HepG2 (cell line): ENCODE measurements around the gene CAPS. TPM values are rescaled to one million over a fixed set of nuclear protein-coding genes. Genes with fewer than 3 reads are reported as not detected.

ENCODE experiments used
- CBX5 ChIP-seq: sonication (generic); formaldehyde crosslinking; IDR thresholded peaks from 2 replicates; pipeline ENCODE4 v1.4.0; 2020; ENCODE audit warnings: missing genetic modification reagents, borderline replicate concordance
- EED ChIP-seq: sonication (generic); formaldehyde crosslinking; IDR thresholded peaks from 2 replicates; pipeline ENCODE4 v1.5.0; 2020; ENCODE audit warnings: mild to moderate bottlenecking, missing genetic modification reagents
- GLI4 ChIP-seq: sonication (generic); formaldehyde crosslinking; IDR thresholded peaks from 2 replicates; pipeline ENCODE4 v1.5.1; 2020; ENCODE audit warnings: missing genetic modification reagents, mild to moderate bottlenecking, moderate library complexity, borderline replicate concordance
- MLLT10 ChIP-seq: sonication (generic); formaldehyde crosslinking; IDR thresholded peaks from 2 replicates; pipeline ENCODE4 v1.4.0; 2020; ENCODE audit warnings: missing genetic modification reagents
- PBX2 ChIP-seq: IDR thresholded peaks from 2 replicates; pipeline ENCODE4 v1.6.1; 2016; ENCODE audit warnings: control low read depth
- PITX1 ChIP-seq: sonication (generic); formaldehyde crosslinking; IDR thresholded peaks from 2 replicates; pipeline ENCODE4 v1.5.1; 2020; ENCODE audit warnings: mild to moderate bottlenecking, missing genetic modification reagents
- POLR2G ChIP-seq: fragments of 200-400 bp; formaldehyde crosslinking; IDR thresholded peaks from 2 replicates; pipeline ENCODE4 v1.6.1; 2018; ENCODE audit warnings: mild to moderate bottlenecking, low read depth, low read length, moderate library complexity
- RFX1 ChIP-seq: fragments of 450-650 bp; IDR thresholded peaks from 2 replicates; pipeline ENCODE4 v1.6.1; 2017
- SATB2 ChIP-seq: sonication (generic); formaldehyde crosslinking; IDR thresholded peaks from 2 replicates; pipeline ENCODE4 v1.5.0; 2020; ENCODE audit warnings: missing genetic modification reagents
- TFDP1 ChIP-seq: IDR thresholded peaks from 2 replicates; pipeline ENCODE4 v1.6.1; 2016; ENCODE audit warnings: missing compliant biosample characterization, missing genetic modification reagents, borderline replicate concordance
- THAP11 ChIP-seq: IDR thresholded peaks from 2 replicates; pipeline ENCODE4 v1.6.1; 2016; ENCODE audit warnings: missing biosample characterization, missing genetic modification reagents
- TSC22D2 ChIP-seq: sonication (generic); formaldehyde crosslinking; IDR thresholded peaks from 2 replicates; pipeline ENCODE4 v1.5.1; 2020; ENCODE audit warnings: missing genetic modification reagents, mild to moderate bottlenecking, borderline replicate concordance
- ZBTB38 ChIP-seq: sonication (generic); formaldehyde crosslinking; IDR thresholded peaks from 2 replicates; pipeline ENCODE4 v1.5.1; 2020; ENCODE audit warnings: mild to moderate bottlenecking, missing genetic modification reagents
- ZFP91 ChIP-seq: sonication (generic); formaldehyde crosslinking; IDR thresholded peaks from 2 replicates; pipeline ENCODE4 v1.9.0; 2022; ENCODE audit warnings: missing genetic modification reagents, mild to moderate bottlenecking, borderline replicate concordance
- ZKSCAN1 ChIP-seq: fragments of 150-350 bp; IDR thresholded peaks from 2 replicates; pipeline ENCODE4 v1.6.1; 2014; ENCODE audit warnings: low read length
- ZNF17 ChIP-seq: sonication (generic); formaldehyde crosslinking; IDR thresholded peaks from 2 replicates; pipeline ENCODE4 v1.5.0; 2020; ENCODE audit warnings: mild to moderate bottlenecking, missing genetic modification reagents
- ZNF230 ChIP-seq: sonication (generic); formaldehyde crosslinking; IDR thresholded peaks from 2 replicates; pipeline ENCODE4 v1.4.0; 2020; ENCODE audit warnings: mild to moderate bottlenecking, missing genetic modification reagents
- ZNF264 ChIP-seq: sonication (generic); formaldehyde crosslinking; IDR thresholded peaks from 2 replicates; pipeline ENCODE4 v1.4.0; 2020; ENCODE audit warnings: missing genetic modification reagents
- ZNF597 ChIP-seq: sonication (generic); formaldehyde crosslinking; IDR thresholded peaks from 2 replicates; pipeline ENCODE4 v1.5.0; 2020; ENCODE audit warnings: missing genetic modification reagents
- ZNF609 ChIP-seq: sonication (generic); formaldehyde crosslinking; IDR thresholded peaks from 2 replicates; pipeline ENCODE4 v1.4.0; 2020; ENCODE audit warnings: mild to moderate bottlenecking, missing genetic modification reagents, borderline replicate concordance
- ZNF766 ChIP-seq: sonication (generic); formaldehyde crosslinking; IDR thresholded peaks from 2 replicates; pipeline ENCODE4 v1.5.0; 2020; ENCODE audit warnings: missing genetic modification reagents, borderline replicate concordance
- ZNF777 ChIP-seq: sonication (generic); formaldehyde crosslinking; IDR thresholded peaks from 2 replicates; pipeline ENCODE4 v1.4.0; 2020; ENCODE audit warnings: missing genetic modification reagents
- polyA plus RNA-seq, 8 experiments: library from polyadenylated mRNA; depleted of rRNA in 3 of 8; stranded (reverse) in 7 of 8; unstranded in 1 of 8; fragments of >200 nt; fragmentation: Illumina TruSeq in 4 of 8; extraction: Trizol in 4 of 8; gene quantifications; 2 replicates each; pipeline versions ENCODE4 v1.2.1 to v1.2.3, GENCODE V29; 2011 to 2016; ENCODE audit warnings: low read depth in 4 of 8, missing spikeins in 1 of 8, mixed read lengths in 1 of 8; ENCODE audit not compliant: insufficient read depth in 1 of 8
- total RNA-seq, 5 experiments: library from RNA; depleted of rRNA; stranded (reverse); fragments of >200 nt; fragmentation: Illumina TruSeq; extraction: Trizol; gene quantifications; 2 replicates each; pipeline ENCODE4 v1.2.3, GENCODE V29; 2016; ENCODE audit warnings: low read depth in 1 of 5

Gene CAPS
- total and polyA plus RNA-seq, 2 of the 13 experiments (the other 11 are each of a cell fraction or from before 2014, with no cell fraction given) = 3.1 TPM

GRCh38 chr19:5870986-5871394 is 43.1 kb upstream of the CAPS start (continued):
- TF ChIP-seq TFDP1 (CRISPR knock-in tag) (peak; percentile 31; the same call in 1 of the 2 replicates), PBX2 (CRISPR knock-in tag) (no peak), ZNF609 (peak; percentile 87), ZFP91 (CRISPR knock-in tag) (no peak), ZBTB38 (CRISPR knock-in tag) (peak; percentile 91), GLI4 (CRISPR knock-in tag) (no peak), TSC22D2 (CRISPR knock-in tag) (peak; percentile 72; the same call in 1 of the 2 replicates), EED (no peak), ZNF17 (no peak), ZNF230 (CRISPR knock-in tag) (no peak), ZNF597 (CRISPR knock-in tag) (no peak), THAP11 (CRISPR knock-in tag) (peak; percentile 84), ZKSCAN1 (peak; percentile 32; the same call in 1 of the 2 replicates), RFX1 (no peak), POLR2G (peak; percentile 72), CBX5 (CRISPR knock-in tag) (peak; percentile 99), ZNF766 (CRISPR knock-in tag) (no peak), PITX1 (CRISPR knock-in tag) (peak; percentile 88), MLLT10 (CRISPR knock-in tag) (no peak), SATB2 (CRISPR knock-in tag) (no peak), ZNF264 (CRISPR knock-in tag) (0 out of 2 replicates have a peak, but pooled peaks have one; percentile 38), ZNF777 (CRISPR knock-in tag) (peak; percentile 46; the same call in 1 of the 2 replicates)
